ENCODE results near the gene SERP1.

SERP1 gene

GRCh38 chr3:150546226-150547044 is at the start of gene SERP1, which contains the start of gene EIF2A:
Gene SERP1, minus strand, starts transcription at chr3:150546496. Its CDS starts 361 bp downstream, at chr3:150546135.
Gene EIF2A, plus strand, starts transcription at chr3:150546787. Its CDS starts 16 bp downstream, at chr3:150546803.
- DNase-seq: peak; percentile 99

- no peak for DNase-seq
These were observed 47.9 kb upstream of the SERP1 start for GRCh38 chr3:150594150-150594549.

- DNase-seq: peak; percentile 56
These were observed 43.5 kb upstream of the SERP1 start for GRCh38 chr3:150589759-150590158.

GRCh38 chr3:150588027-150588830 is 41.9 kb upstream of the SERP1 start:
- DNase-seq: no peak

- no peak for DNase-seq
These were observed 36.7 kb upstream of the SERP1 start for GRCh38 chr3:150583028-150583427.

- no peak for DNase-seq
These were observed 36.3 kb upstream of the SERP1 start for GRCh38 chr3:150582620-150583019.

- no peak for DNase-seq
These were observed 34.9 kb upstream of the SERP1 start for GRCh38 chr3:150581174-150581573.

GRCh38 chr3:150577855-150578254 is 31.6 kb upstream of the SERP1 start:
- peak; percentile 41 for DNase-seq

- no peak for DNase-seq
These were observed 21.0 kb upstream of the SERP1 start for GRCh38 chr3:150567328-150567727.

- DNase-seq: no peak
These were observed 17.9 kb upstream of the SERP1 start for GRCh38 chr3:150564243-150564642.

GRCh38 chr3:150557725-150558124 is 11.4 kb upstream of the SERP1 start:
- no peak for DNase-seq

GRCh38 chr3:150556792-150557191 is 10.5 kb upstream of the SERP1 start:
- no peak for DNase-seq

GRCh38 chr3:150555859-150556436 is 9.7 kb upstream of the SERP1 start:
- no peak for DNase-seq

- DNase-seq: peak; percentile 47
These were observed 897 bp upstream of the SERP1 start for GRCh38 chr3:150547045-150547741.

GRCh38 chr3:150545419-150546225 is 674 bp downstream of the SERP1 start:
- peak; percentile 57 for DNase-seq

GRCh38 chr3:150544726-150545125 is 1.6 kb downstream of the SERP1 start:
- DNase-seq: peak; percentile 28

GRCh38 chr3:150544041-150544440 is 2.3 kb downstream of the SERP1 start:
- no peak for DNase-seq

GRCh38 chr3:150543531-150543930 is 2.8 kb downstream of the SERP1 start:
- no peak for DNase-seq

GRCh38 chr3:150543128-150543527 is 3.2 kb downstream of the SERP1 start:
- no peak for DNase-seq

- peak; percentile 45 for DNase-seq
These were observed 5.3 kb downstream of the SERP1 start for GRCh38 chr3:150540991-150541390.

GRCh38 chr3:150540297-150540696 is 6.0 kb downstream of the SERP1 start:
- no peak for DNase-seq
